Activated effector memory CD4-positive, alpha-beta T cell treated with anti-CD3 and anti-CD28 coated beads, Interleukin-2, amount 50 U/mL, for 16 hours (primary cell): ENCODE results near the gene FSTL4.

Experiments
- DNase-seq: peaks from one replicate; pipeline ENCODE4 v3.0.0-alpha.2; 2020

The FSTL4 gene

GRCh38 chr5:133610489-133611356 lies 1.6 kb downstream of the FSTL4 start:
- DNase-seq, result peak; percentile 70

- DNase-seq, result no peak
Measured at GRCh38 chr5:133607451-133607850, 4.9 kb downstream of the FSTL4 start.

DNA sequence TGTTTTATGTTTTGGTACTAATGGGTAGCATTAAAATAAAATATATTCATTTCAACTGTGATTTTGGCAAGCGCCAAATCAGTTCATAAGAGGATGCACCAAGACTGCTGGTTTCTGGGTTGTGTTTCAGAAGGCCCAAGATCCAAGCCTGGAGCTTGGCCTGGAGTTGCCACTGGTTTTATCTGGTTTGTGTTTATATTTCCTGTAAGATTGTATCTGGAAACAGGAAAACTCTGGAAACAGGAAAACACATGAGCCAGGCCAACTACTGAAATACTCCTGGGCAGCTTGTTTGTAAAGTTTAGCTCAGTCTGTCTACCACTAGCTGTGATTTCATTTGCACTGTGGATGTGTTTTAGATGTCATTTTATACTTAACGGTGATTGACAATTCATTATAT lies 5.5 kb downstream of the FSTL4 start:
- no peak for DNase-seq

DNA sequence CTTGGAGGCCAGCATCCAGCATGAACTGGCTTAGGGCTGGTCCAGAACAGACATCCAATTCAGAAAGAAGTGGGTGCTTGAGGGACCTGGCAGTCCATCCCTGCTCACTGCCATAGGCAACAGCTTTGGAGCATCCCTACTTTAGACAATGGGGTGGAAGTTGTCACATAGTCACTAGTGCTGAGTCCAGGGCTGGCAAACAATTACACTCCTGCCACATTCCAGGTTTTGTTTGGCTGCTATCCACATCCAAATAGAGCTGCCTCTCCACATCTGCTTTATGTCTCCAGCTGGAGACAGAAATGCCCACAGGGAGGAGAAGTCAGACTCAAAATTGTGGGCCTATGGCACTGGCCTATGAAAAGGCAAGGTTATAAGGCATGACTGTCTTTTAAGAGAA lies 7.0 kb downstream of the FSTL4 start:
- DNase-seq, result no peak

- no peak for DNase-seq
Measured at GRCh38 chr5:133603711-133604110, 8.6 kb downstream of the FSTL4 start.

- DNase-seq, result no peak
Measured at GRCh38 chr5:133602835-133603380, 9.4 kb downstream of the FSTL4 start.

- DNase-seq, result no peak
Measured at GRCh38 chr5:133599600-133599999, 12.7 kb downstream of the FSTL4 start.

DNA sequence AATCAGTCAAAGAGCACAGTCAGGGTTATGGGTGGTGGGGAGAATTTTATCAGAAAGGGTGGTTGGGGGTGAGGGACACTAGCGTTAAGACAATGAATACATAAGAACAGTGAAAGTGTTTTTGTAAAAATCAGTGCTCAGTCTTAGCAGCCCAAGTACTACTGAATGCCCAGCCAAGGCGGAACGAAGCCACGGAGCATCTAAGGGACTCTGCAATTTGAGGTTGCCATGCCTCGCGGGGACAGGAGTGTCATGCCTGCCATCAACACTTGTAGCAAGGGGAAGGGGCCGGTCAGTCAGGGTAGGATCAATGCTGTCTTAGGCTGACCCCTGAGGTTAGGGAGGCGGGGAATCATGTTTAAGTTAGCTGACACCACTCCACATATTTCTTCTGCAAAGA lies 13.3 kb downstream of the FSTL4 start:
- DNase-seq, result no peak

DNA sequence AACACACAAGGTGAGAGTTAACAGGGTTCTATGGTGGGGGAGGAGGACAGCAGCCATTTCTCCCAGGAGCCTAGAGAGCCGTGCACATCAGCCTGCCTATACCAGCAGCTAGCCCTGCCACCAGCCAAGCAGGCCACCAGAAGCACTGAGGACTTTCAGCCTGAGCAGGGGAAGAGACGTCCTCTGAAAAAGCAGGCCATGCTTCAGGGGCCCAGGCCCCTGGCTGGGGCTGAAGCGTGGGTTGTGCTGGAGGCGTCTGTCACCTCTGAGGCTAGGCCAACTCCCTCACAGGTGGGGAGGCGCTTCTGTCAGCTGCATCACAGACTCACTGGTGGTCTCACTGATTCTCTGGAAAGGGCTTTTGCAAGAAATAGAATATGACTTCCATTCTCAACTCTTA lies 16.3 kb downstream of the FSTL4 start:
- no peak for DNase-seq

- DNase-seq, result no peak
Measured at GRCh38 chr5:133595465-133595864, 16.9 kb downstream of the FSTL4 start.

- DNase-seq, result no peak
Measured at GRCh38 chr5:133589286-133589685, 23.1 kb downstream of the FSTL4 start.

DNA sequence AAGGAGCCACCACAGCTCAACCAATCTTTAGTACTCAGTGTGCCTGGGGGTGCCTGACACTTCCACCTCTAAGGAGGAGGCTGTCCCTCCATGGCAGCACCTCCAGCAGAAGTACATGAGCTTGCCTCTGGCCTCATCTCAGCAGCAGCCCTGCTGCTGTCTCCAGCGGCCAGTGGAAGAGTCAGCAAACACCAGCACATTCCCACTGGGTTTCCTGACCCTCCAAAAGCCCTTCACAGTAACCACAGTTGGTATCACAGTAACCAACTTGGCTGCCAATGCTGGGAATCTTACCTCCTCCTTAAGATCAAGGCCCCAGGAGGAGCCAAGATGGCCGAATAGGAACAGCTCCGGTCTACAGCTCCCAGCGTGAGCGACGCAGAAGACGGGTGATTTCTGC lies 29.4 kb downstream of the FSTL4 start:
- no peak for DNase-seq

GRCh38 chr5:133581918-133582317 lies 30.4 kb downstream of the FSTL4 start:
- no peak for DNase-seq

DNA sequence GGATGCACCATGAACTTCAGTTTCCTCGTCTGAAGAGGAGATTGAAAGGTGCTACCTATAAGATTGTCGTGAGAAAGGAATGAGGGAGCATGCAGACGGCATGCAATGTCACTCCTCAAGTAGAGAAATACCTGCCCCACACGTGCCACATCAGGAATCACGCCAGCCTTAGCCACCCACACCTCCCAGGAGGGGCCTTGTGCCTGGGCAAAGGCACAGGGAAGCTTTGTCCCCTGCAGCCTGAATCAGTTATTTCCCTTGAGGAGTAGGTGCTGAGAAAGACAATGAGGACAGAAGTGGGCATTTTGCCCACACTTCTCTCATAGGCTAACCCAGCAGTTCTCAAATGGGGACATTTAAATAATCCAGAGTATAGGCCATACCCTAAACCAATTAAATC lies 31.0 kb downstream of the FSTL4 start:
- DNase-seq, result no peak

GRCh38 chr5:133580618-133581017 lies 31.7 kb downstream of the FSTL4 start:
- DNase-seq, result no peak

GRCh38 chr5:133579766-133580165 lies 32.6 kb downstream of the FSTL4 start:
- DNase-seq, result no peak

- DNase-seq, result no peak
Measured at GRCh38 chr5:133569347-133569746, 43.0 kb downstream of the FSTL4 start.

GRCh38 chr5:133565993-133566392 lies 46.3 kb downstream of the FSTL4 start:
- no peak for DNase-seq

GRCh38 chr5:133564921-133565565 lies 47.3 kb downstream of the FSTL4 start:
- no peak for DNase-seq

DNA sequence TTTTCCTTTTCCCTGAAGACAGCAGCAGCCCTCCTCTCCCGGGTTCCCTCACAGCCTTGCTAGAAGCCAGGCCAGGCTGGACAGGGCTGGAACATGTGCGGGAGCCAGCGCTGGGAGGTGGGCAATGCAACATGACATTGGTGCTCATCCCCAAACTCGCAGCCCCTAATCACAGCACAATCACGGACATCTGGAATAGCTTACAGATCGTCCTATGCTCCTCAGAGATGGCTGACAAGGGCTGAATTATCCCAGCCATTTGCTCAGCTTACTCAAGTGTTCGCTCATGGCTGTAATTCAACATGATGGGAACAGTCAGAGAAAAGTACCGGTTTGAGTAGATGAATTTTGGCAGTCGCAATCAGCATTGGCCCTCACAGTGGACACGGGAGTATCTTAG lies 49.8 kb downstream of the FSTL4 start:
- no peak for DNase-seq

GRCh38 chr5:133559960-133560359 lies 52.4 kb downstream of the FSTL4 start:
- DNase-seq, result no peak

- no peak for DNase-seq
Measured at GRCh38 chr5:133556551-133556950, 55.8 kb downstream of the FSTL4 start.

DNA sequence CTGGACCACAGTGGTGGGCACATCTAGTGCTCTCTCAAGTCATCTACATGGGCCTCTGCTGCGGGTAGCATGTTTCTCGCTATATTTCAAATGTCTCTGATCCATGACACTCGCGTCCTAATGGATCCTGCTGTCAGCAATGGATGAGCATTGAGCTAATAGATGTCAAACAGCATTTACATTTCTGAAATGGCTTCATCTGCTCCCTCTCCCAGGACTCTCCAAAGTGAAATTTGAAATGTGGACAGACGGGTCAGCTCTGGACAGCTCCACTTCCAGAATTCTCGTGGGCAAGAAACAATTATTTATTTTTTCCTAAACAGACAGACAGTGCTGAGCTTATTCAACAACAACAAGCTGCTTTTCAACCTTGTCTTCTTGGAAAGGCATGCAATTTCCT lies 58.1 kb downstream of the FSTL4 start:
- no peak for DNase-seq

DNA sequence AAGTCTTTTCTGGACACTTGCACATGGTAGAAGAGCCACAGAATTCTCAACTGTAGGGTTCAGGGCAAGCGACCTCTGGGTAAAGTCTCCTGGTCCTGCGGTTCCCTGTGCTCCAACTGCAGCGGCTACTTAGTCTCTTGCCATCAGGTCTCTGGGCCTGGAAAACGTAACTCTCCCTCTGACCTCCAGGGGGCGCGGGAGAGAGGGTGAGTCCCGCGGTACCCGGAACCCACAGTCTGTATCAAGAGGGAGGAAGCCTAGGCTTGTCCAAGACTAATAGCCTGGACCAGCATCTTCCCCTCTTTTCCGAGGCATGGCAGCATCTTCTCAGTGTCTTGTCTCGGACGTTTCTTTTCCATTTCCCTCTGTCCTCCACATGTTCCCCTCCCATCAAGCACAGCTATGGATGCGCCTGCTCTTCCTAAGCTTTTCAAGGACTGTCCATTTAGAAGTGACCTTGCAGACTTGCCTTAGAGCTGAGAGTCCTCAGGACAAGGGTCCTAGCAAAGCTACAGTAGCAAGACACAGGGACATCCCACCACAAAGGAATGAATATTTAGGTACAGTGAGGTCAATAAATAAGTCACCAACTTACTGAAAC lies 59.3 kb downstream of the FSTL4 start:
- peak; percentile 81 for DNase-seq
